ENCODE data around the gene AIFM2. TPM values are rescaled to one million over a fixed set of nuclear protein-coding genes. Genes with fewer than 3 reads are reported as not detected.
"Not testable (repeated sequence)": the region's sequence is repeated elsewhere in the genome, so short reads cannot be mapped to it uniquely, and the experiment has no call there.

The AIFM2 gene
- total and polyA plus RNA-seq, 4 donors = 3.6 to 19.1 (median 15.5) TPM

- 89 to 97% methylated on average over 6 of the region's 6 CpGs for WGBS, 2 donors
- H3K9me3 ChIP-seq (ENCODE audit: control insufficient read depth in 4 of 4, insufficient read depth in 3 of 4, low read length in 3 of 4) = peaks cover 0 to 1% (median 0%) of the 10 kb centered on the region in 4 donors
These were observed 48.4 kb downstream of the AIFM2 start for GRCh38 chr10:70084189-70084588.

GRCh38 chr10:70080789-70081188 is 51.8 kb downstream of the AIFM2 start:
- not testable (repeated sequence) for H3K4me1 ChIP-seq (ENCODE audit: control insufficient read depth in 5 of 5, insufficient read depth in 5 of 5, low read length in 5 of 5); H3K27ac ChIP-seq (ENCODE audit: low read depth in 1 of 2, low read length in 1 of 2); H3K9me3 ChIP-seq (ENCODE audit: control insufficient read depth in 4 of 4, insufficient read depth in 3 of 4, low read length in 3 of 4); H3K9ac ChIP-seq (ENCODE audit: insufficient read depth in 1 of 2, low read length in 2 of 2); DNase-seq; H3K4me3 ChIP-seq; ATAC-seq (ENCODE audit: insufficient read depth, low FRiP score); H3K27me3 ChIP-seq (ENCODE audit: control insufficient read depth in 3 of 3, insufficient read depth in 3 of 3, low read length in 2 of 3)
- WGBS, 2 donors = 95 to 96% methylated on average over 2 of the region's 2 CpGs
- H3K36me3 ChIP-seq (ENCODE audit: control insufficient read depth in 4 of 4, insufficient read depth in 4 of 4, low read length in 4 of 4) = peaks cover 0 to 14% (median 7%) of the 10 kb centered on the region in 4 donors

More at GRCh38 chr10:70084189-70084588, 48.4 kb downstream of the AIFM2 start:
- Histone ChIP-seq H3K27me3 (ENCODE audit: control insufficient read depth in 3 of 3, insufficient read depth in 3 of 3, low read length in 2 of 3) (no peaks in the 10 kb centered on the region), H3K27ac (ENCODE audit: low read depth in 1 of 2, low read length in 1 of 2) (no peak overlapping the region), H3K36me3 (ENCODE audit: control insufficient read depth in 4 of 4, insufficient read depth in 4 of 4, low read length in 4 of 4) (peaks cover 0 to 6% (median 2%) of the 10 kb centered on the region in 4 donors), H3K9ac (ENCODE audit: insufficient read depth in 1 of 2, low read length in 2 of 2) (no peak overlapping the region), H3K4me1 (ENCODE audit: control insufficient read depth in 5 of 5, insufficient read depth in 5 of 5, low read length in 5 of 5) (no peaks in the 10 kb centered on the region), H3K4me3 (no peak overlapping the region)
- no peak for ATAC-seq (ENCODE audit: insufficient read depth, low FRiP score)
- DNase-seq = no peak
- no peak for TF ChIP-seq CTCF (IDR thresholded peaks at IDR 0.05; ENCODE audit: control extremely low read depth, extremely low read depth)

DNA sequence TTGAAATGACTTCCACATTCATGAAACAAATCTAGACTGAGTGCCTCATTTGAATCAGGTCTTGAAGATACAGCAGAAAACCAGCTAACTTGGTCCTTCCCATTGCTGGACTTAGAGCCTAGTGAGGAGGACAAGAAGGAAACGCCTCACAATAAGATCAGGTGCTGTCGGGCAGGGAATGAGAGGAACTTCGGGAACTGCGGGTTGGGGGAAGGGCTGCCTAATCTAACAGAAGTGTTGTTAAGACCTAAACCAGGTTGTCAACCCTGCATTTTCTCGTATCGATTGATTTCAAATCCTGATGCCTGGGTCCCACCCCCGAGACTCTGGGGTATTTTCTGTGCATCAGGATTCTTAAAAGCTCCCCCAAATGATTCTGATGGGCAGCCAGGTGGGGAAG is 53.7 kb downstream of the AIFM2 start:
- DNase-seq = no peak
- H3K36me3 ChIP-seq (ENCODE audit: control insufficient read depth in 4 of 4, insufficient read depth in 4 of 4, low read length in 4 of 4) = peaks cover 0 to 18% (median 7%) of the 10 kb centered on the region in 4 donors

DNA sequence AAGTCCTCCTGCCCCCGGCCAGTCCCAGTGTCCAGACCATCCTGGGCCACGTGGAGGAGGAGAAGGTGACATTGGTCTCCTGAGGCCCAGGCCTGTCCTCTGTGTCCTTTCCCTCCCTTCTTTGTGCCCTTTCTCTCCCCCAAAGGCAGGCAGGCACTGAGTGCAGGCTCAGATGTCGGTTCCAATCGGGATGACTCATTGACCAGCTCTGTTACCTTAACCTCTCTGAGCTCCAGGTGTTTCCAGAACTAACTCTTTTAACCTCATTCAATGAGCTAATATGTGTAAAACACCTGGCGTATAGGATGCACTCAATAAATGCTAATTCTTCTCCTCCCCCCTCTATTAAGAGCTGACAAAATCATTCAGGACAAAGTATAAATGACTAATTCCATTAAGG is 54.3 kb downstream of the AIFM2 start:
- H3K4me3 ChIP-seq = no peak overlapping the region
- peaks cover 0 to 3% (median 0%) of the 10 kb centered on the region in 5 donors for H3K4me1 ChIP-seq (ENCODE audit: control insufficient read depth in 5 of 5, insufficient read depth in 5 of 5, low read length in 5 of 5)
- TF ChIP-seq CTCF (IDR thresholded peaks at IDR 0.05; ENCODE audit: control extremely low read depth, extremely low read depth) = no peak
- no peak overlapping the region for H3K9ac ChIP-seq (ENCODE audit: insufficient read depth in 1 of 2, low read length in 2 of 2)
- 95% methylated on average over 5 of the region's 5 CpGs for WGBS, 2 donors
- no peaks in the 10 kb centered on the region for H3K9me3 ChIP-seq (ENCODE audit: control insufficient read depth in 4 of 4, insufficient read depth in 3 of 4, low read length in 3 of 4)
- H3K36me3 ChIP-seq (ENCODE audit: control insufficient read depth in 4 of 4, insufficient read depth in 4 of 4, low read length in 4 of 4) = peaks cover 0 to 16% (median 7%) of the 10 kb centered on the region in 4 donors
- no peak for ATAC-seq (ENCODE audit: insufficient read depth, low FRiP score)
- no peak for DNase-seq
- H3K27ac ChIP-seq (ENCODE audit: low read depth in 1 of 2, low read length in 1 of 2) = no peak overlapping the region
- H3K27me3 ChIP-seq (ENCODE audit: control insufficient read depth in 3 of 3, insufficient read depth in 3 of 3, low read length in 2 of 3) = no peaks in the 10 kb centered on the region

More for the DNA sequence above, 53.7 kb downstream of the AIFM2 start:
- Histone ChIP-seq H3K27me3 (ENCODE audit: control insufficient read depth in 3 of 3, insufficient read depth in 3 of 3, low read length in 2 of 3) (no peaks in the 10 kb centered on the region), H3K4me3 (no peak overlapping the region), H3K9me3 (ENCODE audit: control insufficient read depth in 4 of 4, insufficient read depth in 3 of 4, low read length in 3 of 4) (no peaks in the 10 kb centered on the region), H3K27ac (ENCODE audit: low read depth in 1 of 2, low read length in 1 of 2) (no peak overlapping the region), H3K9ac (ENCODE audit: insufficient read depth in 1 of 2, low read length in 2 of 2) (no peak overlapping the region), H3K4me1 (ENCODE audit: control insufficient read depth in 5 of 5, insufficient read depth in 5 of 5, low read length in 5 of 5) (peaks cover 0 to 3% (median 0%) of the 10 kb centered on the region in 5 donors)
- 95 to 96% methylated on average over 7 of the region's 7 CpGs for WGBS, 2 donors
- TF ChIP-seq CTCF (IDR thresholded peaks at IDR 0.05; ENCODE audit: control extremely low read depth, extremely low read depth) = no peak
- ATAC-seq (ENCODE audit: insufficient read depth, low FRiP score) = no peak

Data from lung (tissue), 12 donors.